ENCODE measurements around the gene STIM2.
A peak's percentile ranks its signal among the peaks of the same experiment; 100 is the strongest.

The STIM2 gene

GRCh38 chr4:26836539-26836938, 24.1 kb upstream of the STIM2 start:
- DNase-seq (ENCODE audit: low read depth, low spot score): no peak
- Histone ChIP-seq H3K4me3 (ENCODE audit: low read length) (no peak overlapping the region), H3K4me1 (ENCODE audit: control insufficient read depth, insufficient read depth, low read length) (no peaks in the 10 kb centered on the region), H3K27me3 (ENCODE audit: control insufficient read depth, insufficient read depth, low read length) (no peaks in the 10 kb centered on the region), H3K36me3 (ENCODE audit: control insufficient read depth, insufficient read depth, low read length) (no peaks in the 10 kb centered on the region), H3K27ac (ENCODE audit: low read length) (no peak overlapping the region), H3K9me3 (ENCODE audit: control insufficient read depth, insufficient read depth, low read length) (no peaks in the 10 kb centered on the region)
- WGBS (ENCODE audit: insufficient coverage, insufficient read length): no CpG with 5 or more reads among the region's 1 CpG

GRCh38 chr4:26837993-26838842, 22.4 kb upstream of the STIM2 start:
- no CpG with 5 or more reads among the region's 8 CpGs for WGBS (ENCODE audit: insufficient coverage, insufficient read length)
- no peak for DNase-seq (ENCODE audit: low read depth, low spot score)
- Histone ChIP-seq H3K27ac (ENCODE audit: low read length) (no peak overlapping the region), H3K36me3 (ENCODE audit: control insufficient read depth, insufficient read depth, low read length) (no peaks in the 10 kb centered on the region), H3K4me1 (ENCODE audit: control insufficient read depth, insufficient read depth, low read length) (no peaks in the 10 kb centered on the region), H3K4me3 (ENCODE audit: low read length) (no peak overlapping the region), H3K27me3 (ENCODE audit: control insufficient read depth, insufficient read depth, low read length) (no peaks in the 10 kb centered on the region), H3K9me3 (ENCODE audit: control insufficient read depth, insufficient read depth, low read length) (no peaks in the 10 kb centered on the region)

- H3K4me1 ChIP-seq (ENCODE audit: control insufficient read depth, insufficient read depth, low read length): no peaks in the 10 kb centered on the region
- H3K9me3 ChIP-seq (ENCODE audit: control insufficient read depth, insufficient read depth, low read length): no peaks in the 10 kb centered on the region
- WGBS (ENCODE audit: insufficient coverage, insufficient read length): no CpG with 5 or more reads among the region's 5 CpGs
- H3K4me3 ChIP-seq (ENCODE audit: low read length): no peak overlapping the region
- no peak overlapping the region for H3K27ac ChIP-seq (ENCODE audit: low read length)
- no peaks in the 10 kb centered on the region for H3K27me3 ChIP-seq (ENCODE audit: control insufficient read depth, insufficient read depth, low read length)
- H3K36me3 ChIP-seq (ENCODE audit: control insufficient read depth, insufficient read depth, low read length): no peaks in the 10 kb centered on the region
- no peak for DNase-seq (ENCODE audit: low read depth, low spot score)
Observed at GRCh38 chr4:26839016-26839415, 21.6 kb upstream of the STIM2 start.

DNA sequence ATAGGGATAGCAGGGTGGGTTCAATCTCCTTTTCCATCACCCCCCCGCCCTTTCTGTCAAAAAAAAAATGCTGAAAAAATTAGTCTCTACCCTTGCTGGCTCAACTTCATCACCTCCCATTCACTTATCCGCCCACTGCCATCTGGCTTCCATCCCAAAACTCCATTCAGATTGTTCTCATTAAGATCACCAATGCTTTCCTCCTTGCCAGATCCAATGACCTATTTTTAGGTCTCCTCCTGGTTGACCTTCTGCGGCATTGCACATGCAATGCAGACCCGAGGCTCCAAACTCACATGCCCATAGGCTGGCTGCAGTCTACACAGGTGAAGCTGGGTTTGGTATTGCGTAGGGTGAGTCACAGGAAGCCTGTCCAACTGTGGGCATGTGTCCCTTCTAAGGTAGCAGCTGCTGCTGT, 21.1 kb upstream of the STIM2 start:
- Histone ChIP-seq H3K9me3 (ENCODE audit: control insufficient read depth, insufficient read depth, low read length) (no peaks in the 10 kb centered on the region), H3K4me1 (ENCODE audit: control insufficient read depth, insufficient read depth, low read length) (no peaks in the 10 kb centered on the region), H3K27me3 (ENCODE audit: control insufficient read depth, insufficient read depth, low read length) (no peaks in the 10 kb centered on the region), H3K36me3 (ENCODE audit: control insufficient read depth, insufficient read depth, low read length) (no peaks in the 10 kb centered on the region), H3K27ac (ENCODE audit: low read length) (no peak overlapping the region), H3K4me3 (ENCODE audit: low read length) (no peak overlapping the region)
- no peak for DNase-seq (ENCODE audit: low read depth, low spot score)
- no CpG with 5 or more reads among the region's 5 CpGs for WGBS (ENCODE audit: insufficient coverage, insufficient read length)

DNA sequence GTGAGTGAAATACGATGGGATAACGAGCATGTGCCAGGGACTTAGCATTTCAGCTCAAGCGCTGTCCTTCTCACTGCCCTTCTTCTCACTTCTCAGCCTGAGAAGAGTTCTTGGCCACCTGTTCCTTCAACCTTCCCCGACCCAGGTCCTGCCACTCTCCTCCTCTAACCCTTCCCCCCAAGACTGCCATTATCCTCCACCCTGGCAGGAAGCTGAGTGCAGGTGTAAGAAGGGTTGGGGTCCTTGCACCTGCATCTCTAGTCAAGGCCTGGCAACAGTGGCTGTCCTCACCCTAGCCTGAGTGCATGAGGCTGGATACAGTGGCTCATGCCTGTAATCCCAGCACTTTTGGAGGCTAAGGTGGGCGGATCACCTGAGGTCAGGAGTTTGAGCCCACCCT, 19.9 kb upstream of the STIM2 start:
- DNase-seq (ENCODE audit: low read depth, low spot score): no peak
- H3K27me3 ChIP-seq (ENCODE audit: control insufficient read depth, insufficient read depth, low read length): no peaks in the 10 kb centered on the region
- no peaks in the 10 kb centered on the region for H3K36me3 ChIP-seq (ENCODE audit: control insufficient read depth, insufficient read depth, low read length)
- no CpG with 5 or more reads among the region's 5 CpGs for WGBS (ENCODE audit: insufficient coverage, insufficient read length)
- no peak overlapping the region for H3K27ac ChIP-seq (ENCODE audit: low read length)
- no peaks in the 10 kb centered on the region for H3K9me3 ChIP-seq (ENCODE audit: control insufficient read depth, insufficient read depth, low read length)
- no peak overlapping the region for H3K4me3 ChIP-seq (ENCODE audit: low read length)
- no peaks in the 10 kb centered on the region for H3K4me1 ChIP-seq (ENCODE audit: control insufficient read depth, insufficient read depth, low read length)

GRCh38 chr4:26842911-26843310, 17.7 kb upstream of the STIM2 start:
- Histone ChIP-seq H3K27me3 (ENCODE audit: control insufficient read depth, insufficient read depth, low read length) (no peaks in the 10 kb centered on the region), H3K4me1 (ENCODE audit: control insufficient read depth, insufficient read depth, low read length) (no peaks in the 10 kb centered on the region), H3K4me3 (ENCODE audit: low read length) (no peak overlapping the region), H3K9me3 (ENCODE audit: control insufficient read depth, insufficient read depth, low read length) (no peaks in the 10 kb centered on the region), H3K36me3 (ENCODE audit: control insufficient read depth, insufficient read depth, low read length) (no peaks in the 10 kb centered on the region), H3K27ac (ENCODE audit: low read length) (no peak overlapping the region)
- DNase-seq (ENCODE audit: low read depth, low spot score): no peak
- no CpG with 5 or more reads among the region's 2 CpGs for WGBS (ENCODE audit: insufficient coverage, insufficient read length)

DNA sequence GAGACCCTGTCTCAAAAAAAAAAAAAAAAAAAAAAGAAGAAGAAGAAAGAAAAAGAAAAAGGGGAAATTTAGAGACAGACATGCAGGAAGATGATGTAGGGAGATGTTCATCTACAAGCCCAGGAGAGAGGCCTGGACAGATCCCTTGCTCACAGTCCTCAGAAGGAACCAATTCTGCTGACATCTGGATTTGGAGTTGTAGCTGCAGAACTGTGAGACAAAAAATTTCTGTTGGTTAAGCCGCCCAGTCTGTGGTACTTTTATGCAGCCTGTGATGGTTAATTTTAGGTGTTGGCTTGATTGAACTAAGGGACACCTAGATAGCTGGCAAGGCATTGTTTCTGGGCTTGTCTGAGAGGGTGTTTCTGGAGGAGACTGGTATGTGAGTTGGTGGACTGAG, 10.1 kb upstream of the STIM2 start:
- no peaks in the 10 kb centered on the region for H3K36me3 ChIP-seq (ENCODE audit: control insufficient read depth, insufficient read depth, low read length)
- H3K4me1 ChIP-seq (ENCODE audit: control insufficient read depth, insufficient read depth, low read length): no peaks in the 10 kb centered on the region
- no CpG with 5 or more reads among the region's 1 CpG for WGBS (ENCODE audit: insufficient coverage, insufficient read length)
- H3K4me3 ChIP-seq (ENCODE audit: low read length): no peak overlapping the region
- no peak for DNase-seq (ENCODE audit: low read depth, low spot score)
- H3K27me3 ChIP-seq (ENCODE audit: control insufficient read depth, insufficient read depth, low read length): no peaks in the 10 kb centered on the region
- no peak overlapping the region for H3K27ac ChIP-seq (ENCODE audit: low read length)
- H3K9me3 ChIP-seq (ENCODE audit: control insufficient read depth, insufficient read depth, low read length): no peaks in the 10 kb centered on the region

DNA sequence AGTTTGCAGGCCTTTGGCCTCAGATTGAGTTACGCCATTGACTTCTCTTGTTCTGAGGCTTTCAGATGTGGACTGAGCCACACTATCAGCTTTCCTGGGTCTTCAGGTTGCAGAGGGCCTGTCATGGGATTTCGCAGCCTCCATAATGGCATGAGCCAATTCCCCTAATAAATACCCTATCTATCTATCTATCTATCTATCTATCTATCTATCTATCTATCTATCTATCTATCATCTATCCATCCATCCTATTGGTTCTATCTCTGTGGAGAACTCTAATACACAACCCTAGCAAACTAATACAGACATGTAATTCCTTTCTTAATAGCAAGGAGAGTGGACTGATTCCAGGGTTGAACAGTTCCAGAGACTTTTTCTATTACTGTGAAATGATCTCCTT, 9.5 kb upstream of the STIM2 start:
- Histone ChIP-seq H3K4me1 (ENCODE audit: control insufficient read depth, insufficient read depth, low read length) (no peaks in the 10 kb centered on the region), H3K27me3 (ENCODE audit: control insufficient read depth, insufficient read depth, low read length) (no peaks in the 10 kb centered on the region), H3K27ac (ENCODE audit: low read length) (no peak overlapping the region), H3K36me3 (ENCODE audit: control insufficient read depth, insufficient read depth, low read length) (no peaks in the 10 kb centered on the region), H3K9me3 (ENCODE audit: control insufficient read depth, insufficient read depth, low read length) (no peaks in the 10 kb centered on the region), H3K4me3 (ENCODE audit: low read length) (no peak overlapping the region)
- no peak for DNase-seq (ENCODE audit: low read depth, low spot score)
- WGBS (ENCODE audit: insufficient coverage, insufficient read length): no CpG with 5 or more reads among the region's 2 CpGs

GRCh38 chr4:26854701-26855100, 5.9 kb upstream of the STIM2 start:
- Histone ChIP-seq H3K4me1 (ENCODE audit: control insufficient read depth, insufficient read depth, low read length) (no peaks in the 10 kb centered on the region), H3K9me3 (ENCODE audit: control insufficient read depth, insufficient read depth, low read length) (no peaks in the 10 kb centered on the region), H3K36me3 (ENCODE audit: control insufficient read depth, insufficient read depth, low read length) (no peaks in the 10 kb centered on the region), H3K27me3 (ENCODE audit: control insufficient read depth, insufficient read depth, low read length) (no peaks in the 10 kb centered on the region), H3K4me3 (ENCODE audit: low read length) (no peak overlapping the region), H3K27ac (ENCODE audit: low read length) (no peak overlapping the region)
- DNase-seq (ENCODE audit: low read depth, low spot score): no peak
- WGBS (ENCODE audit: insufficient coverage, insufficient read length): no CpG with 5 or more reads among the region's 6 CpGs

DNA sequence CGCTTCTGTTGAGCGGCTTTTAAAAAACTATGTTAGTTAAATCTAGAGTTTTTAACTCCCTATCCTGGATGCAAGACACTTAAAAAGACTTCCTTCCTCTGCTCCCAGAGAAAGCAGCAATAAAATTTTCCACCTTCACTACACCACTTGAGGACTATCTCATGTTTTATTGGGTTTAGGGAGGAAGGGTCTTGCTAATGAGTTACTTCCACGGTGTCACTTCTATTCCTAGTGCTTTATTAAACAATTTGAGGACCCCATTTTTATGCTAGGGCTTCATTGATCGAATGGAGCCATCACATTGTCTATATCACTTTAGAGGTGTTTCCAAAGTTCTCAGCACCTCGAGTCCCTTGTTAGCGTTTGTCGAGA, 3.7 kb upstream of the STIM2 start:
- Histone ChIP-seq H3K27me3 (ENCODE audit: control insufficient read depth, insufficient read depth, low read length) (no peaks in the 10 kb centered on the region), H3K36me3 (ENCODE audit: control insufficient read depth, insufficient read depth, low read length) (no peaks in the 10 kb centered on the region), H3K4me3 (ENCODE audit: low read length) (peak overlapping the region; percentile 55; the same call in 1 of the 2 replicates), H3K27ac (ENCODE audit: low read length) (no peak overlapping the region), H3K4me1 (ENCODE audit: control insufficient read depth, insufficient read depth, low read length) (no peaks in the 10 kb centered on the region), H3K9me3 (ENCODE audit: control insufficient read depth, insufficient read depth, low read length) (no peaks in the 10 kb centered on the region)
- no peak for DNase-seq (ENCODE audit: low read depth, low spot score)
- WGBS (ENCODE audit: insufficient coverage, insufficient read length): no CpG with 5 or more reads among the region's 7 CpGs

Measured in iPS DF 6.9 (cell line).